ENCODE results near the gene ERC2. TPM values are rescaled to one million over a fixed set of nuclear protein-coding genes. Genes with fewer than 3 reads are reported as not detected.

The ERC2 gene
- total RNA-seq, 1 experiment from 2014 or later = 0.77 TPM

DNA sequence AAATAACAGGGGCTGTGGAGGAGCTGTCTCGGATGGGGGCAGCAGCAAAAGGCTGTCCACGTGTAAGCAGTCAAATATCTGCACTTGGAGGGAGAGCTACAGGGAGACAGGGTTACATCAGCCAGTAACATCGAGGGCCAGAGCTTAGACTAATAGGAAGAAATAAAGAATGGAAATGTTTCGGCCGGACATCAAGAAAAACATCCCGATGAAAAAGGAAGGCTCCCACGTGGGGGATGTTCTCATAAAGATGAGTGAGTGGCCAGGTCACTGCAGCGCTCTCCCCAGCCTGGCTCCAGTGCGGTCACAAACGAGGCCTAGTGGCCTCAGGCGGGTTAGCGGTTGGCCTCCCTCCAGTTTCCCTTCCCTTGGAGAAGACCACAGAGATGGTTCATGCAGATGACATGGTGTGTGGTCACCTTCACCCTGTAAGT, 925.1 kb downstream of the ERC2 start:
- no peak for ATAC-seq

GRCh38 chr3:55541456-55541855, 926.8 kb downstream of the ERC2 start:
- ATAC-seq (no peak), DNase-seq (no peak)
- Histone ChIP-seq H3K27ac (ENCODE audit: low read length) (no peak overlapping the region), H3K79me2 (ENCODE audit: low read length) (no peaks in the 10 kb centered on the region), H3K36me3 (ENCODE audit: low read depth, low read length) (no peaks in the 10 kb centered on the region), H3K27me3 (ENCODE audit: low read length) (no peaks in the 10 kb centered on the region), H3K9me2 (replicated peaks; ENCODE audit: low read length) (no peaks in the 10 kb centered on the region), H3K9me3 (ENCODE audit: low read length) (no peaks in the 10 kb centered on the region), H3K4me3 (ENCODE audit: low read length) (no peak overlapping the region), H2AFZ (ENCODE audit: low read length) (no peak overlapping the region), H3K9ac (ENCODE audit: low read length) (no peak overlapping the region), H3K4me1 (ENCODE audit: insufficient read depth, low read length) (peaks cover 5% of the 10 kb centered on the region; the same call in 1 of the 2 replicates), H3K4me2 (ENCODE audit: low read length) (no peak overlapping the region), H3F3A (ENCODE audit: low read length, unreplicated experiment) (no peaks in the 10 kb centered on the region), H4K20me1 (ENCODE audit: low read length) (no peaks in the 10 kb centered on the region)
- TF ChIP-seq CTCF (conservative IDR thresholded peaks at IDR 0.05; ENCODE audit: low read depth, low read length) = no peak
- TF ChIP-seq EZH2phosphoT487 (IDR thresholded peaks at IDR 0.05; ENCODE audit: borderline replicate concordance, low read length) = no peak
- TF ChIP-seq EZH2 (IDR thresholded peaks at IDR 0.05; ENCODE audit: low read length, unreplicated experiment) = no peak
- POLR2A ChIA-PET (ENCODE audit: unreplicated experiment) = no interaction called here
- intact Hi-C loops (cut with micrococcal nuclease) = no loop called here
- BruUV-seq (replicated peaks) = no TSS peak
- CTCF ChIA-PET = no interaction called here

More for the DNA sequence above, 925.1 kb downstream of the ERC2 start:
- Histone ChIP-seq H3K4me2 (ENCODE audit: low read length) (no peak overlapping the region), H3F3A (ENCODE audit: low read length, unreplicated experiment) (no peaks in the 10 kb centered on the region), H3K9me3 (ENCODE audit: low read length) (no peaks in the 10 kb centered on the region), H3K36me3 (ENCODE audit: low read depth, low read length) (no peaks in the 10 kb centered on the region), H2AFZ (ENCODE audit: low read length) (no peak overlapping the region), H3K4me1 (ENCODE audit: insufficient read depth, low read length) (peaks cover 5% of the 10 kb centered on the region; the same call in 1 of the 2 replicates), H3K9me2 (replicated peaks; ENCODE audit: low read length) (no peaks in the 10 kb centered on the region), H3K9ac (ENCODE audit: low read length) (no peak overlapping the region), H3K79me2 (ENCODE audit: low read length) (no peaks in the 10 kb centered on the region), H3K27me3 (ENCODE audit: low read length) (no peaks in the 10 kb centered on the region), H3K4me3 (ENCODE audit: low read length) (no peak overlapping the region), H3K27ac (ENCODE audit: low read length) (no peak overlapping the region), H4K20me1 (ENCODE audit: low read length) (no peaks in the 10 kb centered on the region)
- TF ChIP-seq EZH2phosphoT487 (IDR thresholded peaks at IDR 0.05; ENCODE audit: borderline replicate concordance, low read length) = no peak
- no peak for DNase-seq
- no TSS peak for BruUV-seq (replicated peaks)
- ChIA-PET POLR2A (ENCODE audit: unreplicated experiment) (no interaction called here), CTCF (no interaction called here)
- intact Hi-C loops (cut with micrococcal nuclease) = no loop called here

GRCh38 chr3:55541016-55541415, 927.3 kb downstream of the ERC2 start:
- intact Hi-C loops (cut with micrococcal nuclease) = no loop called here
- Histone ChIP-seq H3K27ac (ENCODE audit: low read length) (no peak overlapping the region), H3K4me1 (ENCODE audit: insufficient read depth, low read length) (peaks cover 5% of the 10 kb centered on the region; the same call in 1 of the 2 replicates), H3K4me2 (ENCODE audit: low read length) (no peak overlapping the region), H3K9me3 (ENCODE audit: low read length) (no peaks in the 10 kb centered on the region), H3K27me3 (ENCODE audit: low read length) (no peaks in the 10 kb centered on the region), H3K36me3 (ENCODE audit: low read depth, low read length) (no peaks in the 10 kb centered on the region), H4K20me1 (ENCODE audit: low read length) (no peaks in the 10 kb centered on the region), H3F3A (ENCODE audit: low read length, unreplicated experiment) (no peaks in the 10 kb centered on the region), H3K4me3 (ENCODE audit: low read length) (no peak overlapping the region), H2AFZ (ENCODE audit: low read length) (no peak overlapping the region), H3K9ac (ENCODE audit: low read length) (no peak overlapping the region), H3K9me2 (replicated peaks; ENCODE audit: low read length) (no peaks in the 10 kb centered on the region), H3K79me2 (ENCODE audit: low read length) (no peaks in the 10 kb centered on the region)
- DNase-seq = no peak
- TF ChIP-seq EZH2phosphoT487 (IDR thresholded peaks at IDR 0.05; ENCODE audit: borderline replicate concordance, low read length) (no peak), EZH2 (IDR thresholded peaks at IDR 0.05; ENCODE audit: low read length, unreplicated experiment) (no peak), CTCF (conservative IDR thresholded peaks at IDR 0.05; ENCODE audit: low read depth, low read length) (no peak)
- no TSS peak for BruUV-seq (replicated peaks)
- POLR2A ChIA-PET (ENCODE audit: unreplicated experiment) = interaction anchor here (0.6 kb wide), 1 partner anchor 29 kb away, joined by 3 read pairs; no protein-coding TSS in a partner anchor
- ATAC-seq = no peak
- CTCF ChIA-PET = no interaction called here

Data from PC-3 (cell line).